ENCODE results near the gene ANGPTL8. TPM values are rescaled to one million over a fixed set of nuclear protein-coding genes. Genes with fewer than 3 reads are reported as not detected.

Gene ANGPTL8
- total and polyA plus RNA-seq, 2 of the 13 experiments (the other 11 are each of a cell fraction or from before 2014, with no cell fraction given) = 27.3 to 243 TPM

- TF ChIP-seq KLF15 (CRISPR knock-in tag; IDR thresholded peaks at IDR 0.05; ENCODE audit: borderline replicate concordance) = no peak
- no peak for TF ChIP-seq ZNF432 (CRISPR knock-in tag; IDR thresholded peaks at IDR 0.05; ENCODE audit: borderline replicate concordance)
- no peak for TF ChIP-seq BRF2 (CRISPR knock-in tag; IDR thresholded peaks at IDR 0.05)
- TF ChIP-seq RCOR2 (CRISPR knock-in tag; IDR thresholded peaks at IDR 0.05) = peak; percentile 49; the same call in 1 of the 2 replicates
- no peak for TF ChIP-seq ZBTB7A (CRISPR knock-in tag; IDR thresholded peaks at IDR 0.05)
- peak; percentile 63; the same call in 1 of the 2 replicates for TF ChIP-seq ADNP (CRISPR knock-in tag; IDR thresholded peaks at IDR 0.05)
- TF ChIP-seq ZNF614 (CRISPR knock-in tag; IDR thresholded peaks at IDR 0.05; ENCODE audit: borderline replicate concordance) = no peak
- TF ChIP-seq NRL (CRISPR knock-in tag; IDR thresholded peaks at IDR 0.05; ENCODE audit: borderline replicate concordance) = no peak
- no peak for TF ChIP-seq SATB2 (CRISPR knock-in tag; IDR thresholded peaks at IDR 0.05)
- TF ChIP-seq ZNF768 (CRISPR knock-in tag; IDR thresholded peaks at IDR 0.05) = peak; percentile 15; the same call in 1 of the 2 replicates
- no peak for TF ChIP-seq GTF3A (CRISPR knock-in tag; conservative IDR thresholded peaks at IDR 0.05)
- no peak for TF ChIP-seq HOXA9 (CRISPR knock-in tag; IDR thresholded peaks at IDR 0.05; ENCODE audit: borderline replicate concordance)
- 0 out of 2 replicates have a peak, but pooled peaks have one; percentile 61 for TF ChIP-seq ZBTB21 (CRISPR knock-in tag; IDR thresholded peaks at IDR 0.05)
- no peak for TF ChIP-seq ZNF34 (CRISPR knock-in tag; IDR thresholded peaks at IDR 0.05; ENCODE audit: borderline replicate concordance)
- TF ChIP-seq ZBTB37 (CRISPR knock-in tag; IDR thresholded peaks at IDR 0.05) = no peak
- TF ChIP-seq NR2F2 (IDR thresholded peaks at IDR 0.05; ENCODE audit: borderline replicate concordance, low read depth) = no peak
- no peak for TF ChIP-seq ZNF205 (CRISPR knock-in tag; IDR thresholded peaks at IDR 0.05)
- no peak for TF ChIP-seq ZNF207 (IDR thresholded peaks at IDR 0.05; ENCODE audit: borderline replicate concordance)
- no peak for TF ChIP-seq SYNCRIP (IDR thresholded peaks at IDR 0.05; ENCODE audit: insufficient read depth, low read depth, low read length)
- no peak for TF ChIP-seq MNT (IDR thresholded peaks at IDR 0.05)
- no peak for TF ChIP-seq KDM1A (CRISPR knock-in tag; IDR thresholded peaks at IDR 0.05)
- no peak for TF ChIP-seq ZNF816 (CRISPR knock-in tag; IDR thresholded peaks at IDR 0.05; ENCODE audit: borderline replicate concordance)
- no peak for TF ChIP-seq CERS6 (CRISPR knock-in tag; IDR thresholded peaks at IDR 0.05)
These were observed 4.8 kb upstream of the ANGPTL8 start (continued) for GRCh38 chr19:11234486-11235075.

All from HepG2 (cell line).